Mononuclear cell (primary cell): ENCODE measurements around the gene SH3BP5L. TPM values are rescaled to one million over a fixed set of nuclear protein-coding genes. Genes with fewer than 3 reads are reported as not detected.
"Not testable (repeated sequence)": the region's sequence is repeated elsewhere in the genome, so short reads cannot be mapped to it uniquely, and the experiment has no call there.

Experiments
- H3K27me3 ChIP-seq: 2 replicates; pipeline ENCODE4 v1.6.0; 2011; ENCODE audit warnings: low read length, control low read depth; ENCODE audit not compliant: insufficient read depth
- H3K4me1 ChIP-seq: 2 replicates; pipeline ENCODE4 v1.5.1; 2011; ENCODE audit warnings: mild to moderate bottlenecking, low read length, control low read depth; ENCODE audit not compliant: insufficient read depth
- H3K4me3 ChIP-seq: 2 replicates; pipeline ENCODE4 v1.5.1; 2011; ENCODE audit warnings: mild to moderate bottlenecking, low read length, moderate library complexity
- H3K9me3 ChIP-seq: 2 replicates; pipeline ENCODE4 v1.5.1; 2011; ENCODE audit warnings: low read depth, mild to moderate bottlenecking, control low read depth, low read length
- total RNA-seq: library from RNA; depleted of rRNA; stranded (reverse); fragments of >200 nt; gene quantifications from one replicate; pipeline ENCODE4 v1.2.3, GENCODE V29; 2012

SH3BP5L gene
- total RNA-seq, 1 donor: 8.7 TPM

DNA sequence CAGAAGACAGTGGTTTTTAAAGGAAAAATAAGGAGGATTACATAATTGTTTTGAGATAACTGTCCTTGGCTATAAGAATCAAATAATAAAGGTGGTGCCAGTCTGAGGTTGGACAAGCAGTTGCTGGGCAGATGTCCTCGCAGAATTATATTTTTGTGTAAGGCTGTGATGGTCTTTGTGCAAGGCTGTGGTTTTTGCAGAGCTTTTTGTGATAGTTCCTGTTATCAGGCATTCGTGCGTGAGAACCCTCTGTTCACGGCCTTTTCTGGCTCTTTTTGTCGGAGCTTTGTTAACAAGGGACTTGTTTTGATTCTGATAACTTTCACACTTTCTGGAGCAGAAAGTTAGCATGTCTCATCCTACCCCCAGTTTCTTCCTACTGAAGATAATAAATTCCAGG lies 33.4 kb downstream of the SH3BP5L start:
- Histone ChIP-seq H3K4me1 (peaks cover 27% of the 10 kb centered on the region), H3K4me3 (no peak overlapping the region), H3K9me3 (no peaks in the 10 kb centered on the region), H3K27me3 (no peaks in the 10 kb centered on the region)

- Histone ChIP-seq H3K4me3 (no peak overlapping the region), H3K9me3 (no peaks in the 10 kb centered on the region), H3K4me1 (peaks cover 38% of the 10 kb centered on the region), H3K27me3 (no peaks in the 10 kb centered on the region)
Observed at GRCh38 chr1:248791010-248791409, 34.7 kb downstream of the SH3BP5L start.

GRCh38 chr1:248790456-248790855 lies 35.3 kb downstream of the SH3BP5L start:
- Histone ChIP-seq H3K9me3 (no peaks in the 10 kb centered on the region), H3K4me1 (peaks cover 44% of the 10 kb centered on the region), H3K4me3 (no peak overlapping the region), H3K27me3 (no peaks in the 10 kb centered on the region)

DNA sequence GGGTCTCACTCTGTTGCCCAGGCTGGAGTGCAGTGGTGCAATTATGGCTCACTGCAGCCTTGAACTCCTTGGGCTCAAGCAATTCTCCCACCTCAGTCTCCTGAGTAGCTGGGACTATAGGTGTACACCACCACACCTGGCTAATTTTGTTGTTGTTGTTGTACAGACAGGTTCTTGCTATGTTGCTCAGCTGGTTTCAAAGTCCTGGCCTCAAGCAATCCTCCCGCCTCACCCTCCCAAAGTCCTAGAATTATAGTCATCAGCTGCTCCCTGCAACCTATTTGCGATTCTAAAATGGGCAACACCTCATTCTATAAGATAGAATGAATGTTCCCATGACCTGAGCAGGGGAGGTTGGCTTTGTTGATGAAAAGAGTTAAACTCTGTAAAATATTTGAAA lies 36.4 kb downstream of the SH3BP5L start:
- H3K4me3 ChIP-seq, H3K9me3 ChIP-seq, H3K27me3 ChIP-seq: not testable (repeated sequence)
- peaks cover 44% of the 10 kb centered on the region for H3K4me1 ChIP-seq

DNA sequence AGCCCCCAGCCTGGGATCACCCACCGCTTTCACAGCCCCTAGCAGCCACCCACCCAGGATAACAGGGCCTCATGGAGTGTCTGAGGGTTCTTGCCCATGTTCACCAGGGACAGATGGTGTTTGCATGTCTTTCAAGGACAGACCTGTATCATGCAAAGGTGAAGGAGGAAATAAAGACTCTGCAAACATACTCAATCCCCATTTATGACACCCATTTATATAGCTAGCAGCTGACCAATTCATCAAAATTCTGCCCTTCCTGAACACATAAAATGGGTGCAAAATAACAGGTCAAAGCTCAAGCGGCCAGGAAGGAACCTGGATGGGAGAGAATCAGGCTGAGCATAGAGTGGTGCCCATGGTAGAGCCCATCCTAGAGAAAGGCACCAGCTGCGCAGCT lies 37.4 kb downstream of the SH3BP5L start:
- H3K4me1 ChIP-seq: peaks cover 38% of the 10 kb centered on the region

DNA sequence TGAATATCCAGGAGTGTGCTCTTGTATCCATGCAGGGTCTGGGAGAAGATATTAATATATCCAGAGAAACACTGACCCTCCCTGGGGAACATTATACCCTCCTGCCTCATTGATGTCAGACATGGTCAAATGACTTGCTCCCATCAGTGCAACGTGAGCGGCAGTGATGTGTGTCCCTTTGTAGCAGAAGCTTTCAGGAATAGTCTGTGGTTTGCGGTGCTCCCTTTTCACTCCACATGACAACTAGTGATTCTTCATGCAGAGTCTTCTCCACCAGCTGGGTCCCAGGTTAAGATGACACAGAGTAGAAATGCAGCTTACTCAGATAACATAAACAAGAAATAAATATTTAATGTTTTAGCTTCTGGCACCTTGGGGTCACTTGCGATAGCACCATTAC lies 38.3 kb downstream of the SH3BP5L start:
- Histone ChIP-seq H3K4me1 (peaks cover 32% of the 10 kb centered on the region), H3K27me3 (no peaks in the 10 kb centered on the region), H3K4me3 (no peak overlapping the region), H3K9me3 (no peaks in the 10 kb centered on the region)

More for the DNA sequence above, 37.4 kb downstream of the SH3BP5L start:
- H3K4me3 ChIP-seq: no peak overlapping the region
- no peaks in the 10 kb centered on the region for H3K9me3 ChIP-seq
- no peaks in the 10 kb centered on the region for H3K27me3 ChIP-seq

DNA sequence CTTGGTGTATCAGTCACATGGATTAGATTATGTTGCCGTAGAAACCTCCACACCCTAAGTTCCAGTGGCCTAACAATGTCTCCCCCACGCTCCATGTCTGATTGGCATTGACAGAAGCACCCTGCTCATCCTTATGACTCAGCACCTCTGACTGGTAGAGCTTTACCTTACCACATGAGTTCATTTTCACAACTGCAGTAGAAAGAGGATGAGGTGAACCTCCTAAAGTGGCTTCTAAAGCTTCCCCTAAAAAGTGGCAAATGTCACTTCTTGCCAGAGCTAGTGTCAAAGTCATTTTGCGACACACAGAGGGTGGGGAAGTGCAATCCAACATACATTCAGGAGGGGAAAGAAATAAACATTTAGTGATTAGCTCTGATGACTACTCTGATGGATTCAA lies 39.6 kb downstream of the SH3BP5L start:
- H3K4me1 ChIP-seq: peaks cover 21% of the 10 kb centered on the region
- no peak overlapping the region for H3K4me3 ChIP-seq
- no peaks in the 10 kb centered on the region for H3K27me3 ChIP-seq
- no peaks in the 10 kb centered on the region for H3K9me3 ChIP-seq

- H3K4me1 ChIP-seq: peaks cover 21% of the 10 kb centered on the region
- no peaks in the 10 kb centered on the region for H3K27me3 ChIP-seq
- H3K4me3 ChIP-seq: no peak overlapping the region
- no peaks in the 10 kb centered on the region for H3K9me3 ChIP-seq
Observed at GRCh38 chr1:248783367-248783766, 42.3 kb downstream of the SH3BP5L start.

DNA sequence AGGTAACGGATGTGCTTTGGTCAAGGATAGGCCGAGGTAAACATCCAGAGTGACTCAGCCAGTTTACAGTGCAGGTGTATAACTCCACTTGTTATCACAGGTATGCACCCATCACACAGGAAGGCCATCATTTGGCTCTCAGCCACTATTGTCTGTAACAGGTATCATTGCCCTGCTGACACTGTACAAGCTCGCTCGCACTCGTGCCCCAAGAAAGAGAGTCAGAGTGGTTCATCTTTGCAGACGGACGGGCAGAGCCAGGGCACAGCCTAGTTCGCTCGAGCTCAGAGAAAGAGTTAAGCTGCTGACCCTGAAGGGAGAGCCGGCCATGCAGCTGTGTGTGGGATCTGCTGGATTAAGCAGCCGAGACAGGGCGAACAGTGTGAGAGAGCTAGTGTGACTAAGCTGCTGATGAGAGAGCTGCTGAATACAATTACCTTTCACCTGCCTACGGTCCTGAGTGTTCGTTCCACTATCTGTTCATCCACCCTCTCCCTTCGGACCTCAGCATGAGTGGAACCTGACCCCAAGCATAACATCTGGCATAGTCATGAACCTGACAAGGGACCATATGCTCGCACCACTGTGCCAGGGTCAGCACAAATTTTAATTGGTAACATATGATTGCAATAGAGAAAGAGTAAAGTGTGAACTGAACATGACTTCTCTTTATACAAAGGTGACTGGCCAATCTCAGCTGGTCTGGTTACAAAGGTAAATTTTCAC lies 43.1 kb downstream of the SH3BP5L start:
- Histone ChIP-seq H3K4me1 (peaks cover 21% of the 10 kb centered on the region), H3K27me3 (no peaks in the 10 kb centered on the region), H3K4me3 (no peak overlapping the region), H3K9me3 (no peaks in the 10 kb centered on the region)

DNA sequence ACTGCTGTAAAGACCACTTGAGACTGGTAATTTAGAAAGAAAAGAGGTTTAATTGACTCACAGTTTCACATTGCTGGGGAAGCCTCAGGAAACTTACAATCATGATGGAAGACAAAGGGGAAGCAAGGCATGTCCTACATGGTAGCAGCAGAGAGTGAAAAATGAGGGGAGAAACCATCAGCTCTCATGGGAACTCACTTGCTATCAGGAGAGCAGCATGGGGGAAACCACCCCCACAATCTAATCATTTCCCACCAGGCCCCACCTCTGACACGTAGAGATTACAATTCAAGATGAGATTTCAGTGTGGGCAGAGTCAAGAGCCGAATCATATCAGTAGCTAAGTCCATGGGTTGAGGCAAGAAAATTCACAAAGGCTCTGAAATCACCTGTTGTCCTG lies 46.4 kb downstream of the SH3BP5L start:
- no peak overlapping the region for H3K4me3 ChIP-seq
- H3K4me1 ChIP-seq: peaks cover 3% of the 10 kb centered on the region
- no peaks in the 10 kb centered on the region for H3K9me3 ChIP-seq
- H3K27me3 ChIP-seq: no peaks in the 10 kb centered on the region

DNA sequence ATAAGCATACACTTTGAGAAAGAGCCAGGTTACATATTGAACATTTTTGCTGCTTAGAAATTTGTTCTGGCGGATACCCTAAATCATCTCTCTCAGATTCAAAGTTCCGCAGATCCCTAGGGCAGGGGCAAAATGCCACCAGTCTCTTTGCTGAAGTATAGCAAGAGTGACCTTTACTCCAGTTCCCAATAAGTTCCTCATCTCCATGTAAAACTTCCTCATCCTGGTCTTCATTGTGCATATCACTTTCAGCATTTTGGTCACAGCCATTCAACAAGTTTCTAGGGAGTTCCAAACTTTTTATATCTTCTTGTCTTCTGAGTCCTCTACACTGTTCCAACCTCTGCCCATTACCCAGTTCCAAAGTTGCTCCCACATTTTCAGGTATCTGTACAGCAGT lies 46.8 kb downstream of the SH3BP5L start:
- H3K4me1 ChIP-seq: peaks cover 3% of the 10 kb centered on the region
- H3K4me3 ChIP-seq: no peak overlapping the region
- H3K9me3 ChIP-seq: no peaks in the 10 kb centered on the region
- H3K27me3 ChIP-seq: no peaks in the 10 kb centered on the region

- no peaks in the 10 kb centered on the region for H3K9me3 ChIP-seq
- no peaks in the 10 kb centered on the region for H3K4me1 ChIP-seq
- H3K4me3 ChIP-seq: no peak overlapping the region
Observed at GRCh38 chr1:248776991-248777390, 48.7 kb downstream of the SH3BP5L start.

GRCh38 chr1:248775441-248775840 lies 50.3 kb downstream of the SH3BP5L start:
- H3K4me1 ChIP-seq: no peaks in the 10 kb centered on the region
- H3K27me3 ChIP-seq: no peaks in the 10 kb centered on the region
- no peaks in the 10 kb centered on the region for H3K9me3 ChIP-seq
- no peak overlapping the region for H3K4me3 ChIP-seq

More at GRCh38 chr1:248776991-248777390, 48.7 kb downstream of the SH3BP5L start:
- H3K27me3 ChIP-seq: no peaks in the 10 kb centered on the region
